Testis (tissue), 2 donors: ENCODE data around the gene CCSER2.

ENCODE experiments used
- CTCF ChIP-seq, 3 experiments: fragments of 450-650 bp in 2 of 3; fragments of 200-600 bp in 1 of 3; sonication (generic) in 1 of 3; IDR thresholded peaks; one replicate each; pipeline ENCODE4 v1.5.1; 2016 to 2019; ENCODE audit warnings: antibody characterized with exemption in 3 of 3, mild to moderate bottlenecking in 2 of 3, moderate library complexity in 1 of 3
- POLR2A ChIP-seq: fragments of 450-650 bp; IDR thresholded peaks from one replicate; pipeline ENCODE4 v1.6.1; 2017; ENCODE audit warnings: antibody characterized with exemption, mild to moderate bottlenecking, moderate library complexity

DNA sequence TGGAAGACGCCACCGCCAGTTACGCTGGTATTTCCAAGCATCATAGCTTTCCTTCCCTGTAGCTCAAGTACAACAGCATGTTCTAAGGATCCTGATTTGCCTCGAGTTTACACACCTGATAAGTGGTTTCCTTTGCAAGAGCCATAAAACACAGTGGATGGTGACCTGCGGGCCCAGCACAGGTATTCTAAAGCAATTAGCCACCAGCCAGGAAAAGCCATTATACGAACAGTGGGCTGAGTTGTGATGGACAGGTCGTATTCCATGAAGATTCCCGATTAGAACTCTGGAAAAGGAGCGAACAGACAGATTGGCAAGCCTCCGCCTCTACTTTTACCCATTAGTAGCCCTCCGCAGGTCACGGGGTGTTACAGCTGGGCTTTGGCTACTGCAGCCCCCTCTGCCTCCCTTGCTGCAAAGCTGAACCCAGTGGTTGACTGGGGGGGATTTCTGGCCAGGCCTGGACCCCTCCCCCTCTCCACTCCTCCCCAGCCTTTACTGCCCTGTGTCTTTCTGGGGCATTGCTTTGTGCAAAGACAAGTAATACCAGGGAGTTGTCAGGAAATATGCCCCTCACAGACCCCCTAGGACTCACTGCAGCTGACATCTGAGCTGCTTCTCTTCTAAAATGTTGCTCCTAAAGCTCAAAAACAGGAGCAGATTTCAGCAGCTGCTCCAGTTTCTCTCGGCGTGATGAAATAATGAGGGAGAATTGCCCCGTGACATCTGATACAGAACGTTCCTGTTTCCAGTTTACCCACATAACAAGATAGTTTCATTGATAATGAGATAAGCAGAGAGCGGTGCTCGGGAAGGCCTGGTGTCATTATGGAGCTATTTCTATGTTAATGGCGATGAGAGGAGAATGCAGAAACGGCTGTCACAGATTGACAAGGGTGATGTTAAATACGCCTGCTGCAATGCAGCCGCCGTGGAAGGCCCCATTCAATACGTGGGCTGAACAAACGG, 214.4 kb downstream of the CCSER2 start:
- TF ChIP-seq CTCF (IDR thresholded peaks at IDR 0.05), result no peak
- TF ChIP-seq POLR2A, result no peak
